CD4-positive, alpha-beta T cell treated with Interleukin-15 for 4 hours (primary cell): ENCODE data around the gene LRFN2.

Experiments
- DNase-seq: peaks from one replicate; pipeline ENCODE4 v3.0.0-alpha.2; 2020; ENCODE audit warnings: low spot score

The LRFN2 gene

GRCh38 chr6:40587240-40588069, at the start of gene LRFN2:
Gene LRFN2, minus strand, starts transcription at chr6:40587364.
- DNase-seq: peak; percentile 55

GRCh38 chr6:40634429-40634828, 47.3 kb upstream of the LRFN2 start:
- DNase-seq: no peak

GRCh38 chr6:40631744-40632143, 44.6 kb upstream of the LRFN2 start:
- no peak for DNase-seq

GRCh38 chr6:40630488-40630887, 43.3 kb upstream of the LRFN2 start:
- no peak for DNase-seq

GRCh38 chr6:40630051-40630450, 42.9 kb upstream of the LRFN2 start:
- no peak for DNase-seq

- no peak for DNase-seq
Observed at GRCh38 chr6:40629463-40629862, 42.3 kb upstream of the LRFN2 start.

GRCh38 chr6:40627316-40627715, 40.2 kb upstream of the LRFN2 start:
- no peak for DNase-seq

GRCh38 chr6:40626886-40627285, 39.7 kb upstream of the LRFN2 start:
- DNase-seq: no peak

- no peak for DNase-seq
Observed at GRCh38 chr6:40623932-40624331, 36.8 kb upstream of the LRFN2 start.

GRCh38 chr6:40623178-40623577, 36.0 kb upstream of the LRFN2 start:
- DNase-seq: no peak

GRCh38 chr6:40620574-40621240, 33.5 kb upstream of the LRFN2 start:
- DNase-seq: no peak

GRCh38 chr6:40614671-40615070, 27.5 kb upstream of the LRFN2 start:
- no peak for DNase-seq

- DNase-seq: no peak
Observed at GRCh38 chr6:40611912-40612311, 24.7 kb upstream of the LRFN2 start.

GRCh38 chr6:40611434-40611833, 24.3 kb upstream of the LRFN2 start:
- DNase-seq: no peak

GRCh38 chr6:40610229-40610628, 23.1 kb upstream of the LRFN2 start:
- no peak for DNase-seq

GRCh38 chr6:40606981-40607380, 19.8 kb upstream of the LRFN2 start:
- no peak for DNase-seq

- no peak for DNase-seq
Observed at GRCh38 chr6:40606526-40606925, 19.4 kb upstream of the LRFN2 start.

GRCh38 chr6:40604082-40604481, 16.9 kb upstream of the LRFN2 start:
- DNase-seq: no peak

- no peak for DNase-seq
Observed at GRCh38 chr6:40599555-40599954, 12.4 kb upstream of the LRFN2 start.

- DNase-seq: no peak
Observed at GRCh38 chr6:40598516-40598915, 11.4 kb upstream of the LRFN2 start.

GRCh38 chr6:40597301-40597700, 10.1 kb upstream of the LRFN2 start:
- no peak for DNase-seq

- DNase-seq: no peak
Observed at GRCh38 chr6:40588480-40588879, 1.3 kb upstream of the LRFN2 start.

GRCh38 chr6:40588070-40588384, 863 bp upstream of the LRFN2 start:
- no peak for DNase-seq
